ENCODE results near the gene LRRC74B. TPM values are rescaled to one million over a fixed set of nuclear protein-coding genes. Genes with fewer than 3 reads are reported as not detected.

Gene LRRC74B
- total and polyA plus RNA-seq, 2 experiments from 2014 or later: not detected

- H3K27ac ChIP-seq (ENCODE audit: low read depth): no peak within 1 kb of the TSS
- TF ChIP-seq CTCF (conservative IDR thresholded peaks at IDR 0.05; ENCODE audit: low read depth in 2 of 2) (no peak), ZNF462 (CRISPR knock-in tag; IDR thresholded peaks at IDR 0.05) (no peak)
- Mint-ChIP-seq H3K4me1 (peaks cover 33% of the 10 kb centered on the region), H3K27me3 (ENCODE audit: insufficient read depth, low read depth, poor library complexity) (peaks cover 25% of the 10 kb centered on the region), H3K36me3 (ENCODE audit: low read depth) (no peaks in the 10 kb centered on the region), H3K9me3 (peaks cover 2% of the 10 kb centered on the region; the same call in 1 of the 3 replicates), H3K4me3 (peak within 1 kb of the TSS; percentile 87), H3K27ac (peak within 1 kb of the TSS; percentile 87; the same call in 1 of the 2 replicates)
- H3K4me2 ChIP-seq: peak within 1 kb of the TSS; percentile 91
- no peaks in the 10 kb centered on the region for H3K27me3 ChIP-seq (ENCODE audit: insufficient read depth)
- peaks cover 15% of the 10 kb centered on the region for H3K4me1 ChIP-seq (ENCODE audit: insufficient read depth)
- peak; percentile 25 for DNase-seq (ENCODE audit: low spot score)
- H3K36me3 ChIP-seq (ENCODE audit: insufficient read depth): no peaks in the 10 kb centered on the region
- peak within 1 kb of the TSS; percentile 78 for H3K4me3 ChIP-seq
- H3F3A ChIP-seq (replicated peaks; ENCODE audit: low read depth): no peaks in the 10 kb centered on the region
- peak within 1 kb of the TSS; percentile 94; the same call in 1 of the 2 replicates for H2AFZ ChIP-seq
- no peaks in the 10 kb centered on the region for H4K20me1 ChIP-seq (replicated peaks; ENCODE audit: insufficient read depth)
- no peaks in the 10 kb centered on the region for H3K79me2 ChIP-seq (replicated peaks; ENCODE audit: insufficient read depth)
- H3K9me2 ChIP-seq (ENCODE audit: insufficient read depth): no peaks in the 10 kb centered on the region
- ATAC-seq: peak; percentile 4
Measured at GRCh38 chr22:21014726-21015465, 30.9 kb upstream of the LRRC74B start, which contains the start of gene P2RX6. P2RX6 (plus strand) TSS chr22:21015165; CDS start chr22:21015175, 10 bp downstream.
